Measurements from ENCODE around the gene SV2C.

DNA sequence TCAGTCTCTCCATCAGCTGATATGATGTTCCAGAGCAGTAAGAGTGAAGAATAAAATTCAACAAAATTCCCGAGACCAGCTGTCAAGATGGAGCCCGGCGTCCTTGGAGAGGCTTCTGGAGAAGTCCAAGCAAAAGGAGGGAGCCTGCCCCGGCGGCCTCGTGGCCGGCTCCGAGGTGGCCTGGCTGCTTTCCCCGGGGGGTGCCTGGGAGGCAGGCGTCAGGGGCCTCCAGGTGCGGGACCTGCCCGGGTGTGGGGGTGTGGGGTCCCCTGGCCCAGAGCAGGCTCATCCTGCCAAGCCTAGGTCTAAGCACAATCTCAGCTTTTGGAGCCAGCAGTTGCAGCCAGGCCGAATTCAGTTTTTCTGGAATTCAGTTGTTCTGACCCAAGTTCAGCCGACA is 197.3 kb downstream of the SV2C start:
- TF ChIP-seq CTCF (IDR thresholded peaks at IDR 0.05) (no peak), POLR2A (IDR thresholded peaks at IDR 0.05) (no peak)
